Left cardiac atrium (tissue), 4 donors: ENCODE measurements around the gene ITGAD. TPM values are rescaled to one million over a fixed set of nuclear protein-coding genes. Genes with fewer than 3 reads are reported as not detected.

ENCODE experiments used
- ATAC-seq, 2 donors: fragments of 200-7000 bp; cut with Tn5 transposase; one replicate each; pipeline ENCODE4 v1.9.1; 2020; ENCODE audit warnings: mild to moderate bottlenecking in 2 of 2, moderate library complexity in 2 of 2
- DNase-seq: peaks from one replicate; pipeline ENCODE4 v3.0.0-alpha.2; 2020
- intact Hi-C, 2 donors: fragments of 100-400 bp; cut with DNase I; formaldehyde crosslinking; loops; one replicate each; pipeline versions ENCODE4 v1.14.1 to v1.15.1; 2022 to 2023
- total RNA-seq, 2 donors: library from RNA; stranded (reverse); fragmentation: NEBNext Ultra II Directional; extraction: Animal tissue kit (Norgen Biotek cat#: 25700); gene quantifications; one replicate each; pipeline ENCODE4 v1.2.1, GENCODE V29; 2021
- donor health status: DM: no; HTN: yes; CAD: no.
- donor health status: DM: no; HTN: yes; CAD: no; lungs with severe emphysema.
- donor health status: DM: yes; HTN: yes; CAD: no.
- donor health status: Dilated cardiomyopathy.

ITGAD gene
- total RNA-seq, 2 donors from 2014 or later, result 0.24 TPM; not detected in 1

DNA sequence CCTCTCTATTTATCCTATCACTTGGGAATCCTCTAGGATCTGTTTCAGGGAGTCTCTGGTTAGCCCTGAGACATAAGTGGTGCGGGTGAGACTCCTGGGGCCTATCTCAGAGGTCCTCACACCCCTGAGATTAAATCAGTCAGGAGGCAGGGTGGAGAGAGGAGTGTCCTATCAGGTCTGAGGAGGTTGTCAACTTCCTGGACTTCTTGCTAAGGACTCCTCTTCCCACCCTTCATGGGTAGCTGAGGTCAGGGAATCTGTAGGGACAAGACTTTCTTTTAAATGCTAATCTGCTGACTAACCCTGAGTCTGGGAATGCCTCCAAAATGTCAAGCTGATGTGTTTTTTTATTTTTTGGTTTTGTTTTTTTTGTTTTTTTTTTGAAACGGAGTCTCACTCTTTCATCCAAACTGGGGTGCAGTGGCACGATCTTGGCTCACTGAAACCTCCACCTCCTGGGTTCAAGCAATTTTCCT, 59.5 kb downstream of the ITGAD start:
- peak; percentile 49 to 75 for ATAC-seq
- DNase-seq, result no peak
- intact Hi-C loops, result loop anchor here in 1 of 2 donors (10.0 kb wide), 1 partner anchor 412 kb away; no protein-coding TSS in a partner anchor

GRCh38 chr16:31453255-31454204, 60.4 kb downstream of the ITGAD start:
- intact Hi-C loops, result loop anchor here in 1 of 2 donors (10.0 kb wide), 1 partner anchor 411 kb away; no protein-coding TSS in a partner anchor
- ATAC-seq (peak; percentile 17 to 27), DNase-seq (peak; percentile 62)

DNA sequence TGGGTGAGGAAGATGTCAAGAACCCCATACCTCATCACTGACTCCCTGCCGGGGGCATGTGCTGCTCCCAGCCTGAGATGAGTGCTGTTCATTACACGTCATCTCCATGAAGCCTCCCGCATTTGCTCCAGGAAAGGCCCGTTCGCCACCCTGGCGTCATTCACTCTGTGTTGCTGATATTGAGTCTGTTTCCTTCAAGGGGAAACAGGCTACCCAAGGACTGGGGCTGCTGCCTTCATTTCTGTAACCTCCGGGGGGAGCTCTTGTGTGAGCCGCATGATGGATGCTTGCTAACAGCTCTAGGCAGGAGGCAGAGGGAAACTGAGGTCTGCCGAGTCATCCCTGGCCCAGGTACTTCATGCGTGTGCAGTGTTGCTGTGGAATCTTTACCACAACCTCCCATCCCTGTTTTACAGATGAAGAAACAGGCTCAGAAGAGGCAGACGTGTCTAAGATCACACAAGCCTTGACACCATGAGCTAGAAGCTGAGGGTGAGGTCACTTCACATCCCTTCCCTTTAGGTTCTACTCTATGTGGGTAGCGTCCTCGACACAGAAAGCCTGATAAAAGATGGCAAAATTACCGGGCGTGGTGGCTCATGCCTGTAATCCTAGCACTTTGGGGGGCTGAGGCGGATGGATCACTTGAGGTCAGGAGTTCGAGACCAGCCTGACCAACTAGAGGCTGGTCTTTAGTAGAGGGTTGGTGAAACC, 62.6 kb downstream of the ITGAD start:
- ATAC-seq (no peak), DNase-seq (no peak)
- intact Hi-C loops, result loop anchor here in 1 of 2 donors (10.0 kb wide), 1 partner anchor 409 kb away; no protein-coding TSS in a partner anchor

DNA sequence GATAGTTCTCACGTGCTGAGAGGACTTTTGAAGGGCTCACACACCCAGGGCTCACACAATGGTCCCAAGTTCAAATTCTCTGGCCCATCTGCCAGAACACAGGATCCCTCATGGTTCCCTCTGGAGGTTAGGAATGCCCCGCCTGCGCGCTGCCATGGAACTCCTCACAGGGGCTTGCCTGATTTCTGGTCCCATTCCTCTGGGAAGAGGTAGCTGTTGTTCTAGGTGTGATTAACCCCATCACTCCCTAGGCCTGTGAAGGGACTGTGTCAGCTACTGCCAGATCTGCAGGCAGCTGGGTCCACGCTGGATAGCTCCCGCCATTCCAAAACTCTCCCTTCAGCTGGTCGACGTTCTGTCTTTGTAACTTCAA, 63.8 kb downstream of the ITGAD start:
- intact Hi-C loops, result loop anchor here in 1 of 2 donors (10.0 kb wide), 1 partner anchor 408 kb away; no protein-coding TSS in a partner anchor
- no peak for ATAC-seq
- no peak for DNase-seq

DNA sequence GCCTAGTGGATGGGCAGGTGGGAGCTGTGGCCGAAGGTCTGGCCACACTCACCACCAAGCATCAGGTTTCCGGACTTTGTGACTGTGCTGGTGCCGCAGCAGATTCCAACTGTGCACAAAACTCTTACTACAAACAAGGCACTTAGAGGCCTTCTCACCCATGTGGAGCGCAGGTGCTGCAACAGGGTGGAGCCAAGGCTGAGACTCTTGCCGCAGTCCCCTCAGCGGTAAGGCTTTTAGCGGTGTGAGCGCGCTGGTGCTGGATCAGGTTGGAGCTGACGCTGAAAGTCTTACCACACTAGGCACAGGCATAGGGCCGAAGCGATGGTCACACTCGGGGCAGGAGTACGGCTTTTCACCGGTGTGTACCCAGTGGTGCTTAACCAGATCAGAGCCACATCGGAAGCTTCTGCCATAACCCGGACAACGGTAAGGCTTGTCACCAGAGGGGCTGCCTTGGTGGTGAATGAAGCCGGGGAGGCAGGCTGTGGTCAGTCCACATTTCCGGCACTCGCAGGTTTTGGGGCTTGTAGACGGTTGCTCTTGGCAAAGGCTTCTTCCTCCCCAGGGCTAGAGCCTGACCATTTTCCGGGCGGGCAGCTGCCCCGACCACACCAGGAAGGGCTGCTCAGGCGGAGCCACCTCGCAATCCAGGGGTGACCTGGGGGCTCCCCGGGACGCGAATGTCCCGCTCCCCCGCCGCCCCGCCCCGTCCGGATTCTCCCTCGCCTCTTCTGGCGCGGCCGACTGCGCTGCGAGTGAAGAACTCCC, 65.1 kb downstream of the ITGAD start:
- ATAC-seq (peak; percentile 2 to 4), DNase-seq (peak; percentile 75)
- intact Hi-C loops, result loop anchor here in 1 of 2 donors (10.0 kb wide), 1 partner anchor 407 kb away; no protein-coding TSS in a partner anchor

DNA sequence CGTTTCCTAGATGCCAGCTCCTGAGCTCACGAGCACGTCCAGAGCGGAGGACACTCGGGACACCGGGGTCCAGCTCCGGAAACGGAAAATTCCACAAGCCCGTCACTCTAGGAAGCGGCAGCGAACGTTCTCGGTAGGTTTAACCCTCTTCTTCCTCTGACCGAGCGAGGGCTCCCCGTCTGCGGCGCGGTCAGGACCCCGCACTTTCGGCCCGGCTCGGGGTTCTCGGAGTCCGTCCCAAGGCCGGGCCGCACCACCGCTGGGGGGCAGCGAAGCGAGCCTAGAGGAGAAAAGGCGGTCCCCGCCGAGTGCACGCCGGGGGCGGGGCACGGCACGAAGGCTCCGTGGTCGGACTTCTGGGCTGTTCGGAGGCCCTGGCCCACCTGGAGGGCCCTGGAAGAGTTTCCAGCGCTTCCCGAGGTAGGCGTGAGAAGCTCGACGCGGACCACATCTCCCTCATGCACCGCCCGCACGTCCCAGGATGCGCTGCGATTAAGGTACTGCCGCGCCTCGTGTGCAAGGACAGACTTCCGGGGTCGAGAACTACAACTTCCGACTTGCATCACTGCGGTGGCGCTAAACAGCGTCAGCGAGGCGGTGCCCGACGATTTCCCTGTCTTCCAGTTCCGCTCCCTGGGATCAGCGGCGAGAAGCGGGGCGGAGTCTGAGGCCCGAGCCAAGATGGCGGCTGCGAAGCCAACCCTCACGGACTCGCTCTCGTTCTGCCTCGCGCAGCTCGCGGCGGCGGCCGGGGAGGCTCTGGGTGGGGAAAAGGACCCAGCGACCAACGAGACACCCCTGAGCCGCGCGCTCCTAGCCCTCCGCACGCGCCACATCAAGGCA, 65.9 kb downstream of the ITGAD start, which contains the start of gene ARMC5:
ARMC5 (plus strand) TSS at position 658 of the 843 bp plus-strand sequence; CDS start at position 682, 24 bp downstream.
- intact Hi-C loops, result loop anchor here in 1 of 2 donors (10.0 kb wide), 1 partner anchor 406 kb away; no protein-coding TSS in a partner anchor
- DNase-seq, result peak; percentile 98
- peak; percentile 91 for ATAC-seq

- peak; percentile 100 for DNase-seq
- peak; percentile 91 for ATAC-seq
- intact Hi-C loops, result loop anchor here in 1 of 2 donors (10.0 kb wide), 1 partner anchor 405 kb away; no protein-coding TSS in a partner anchor
These were observed 66.8 kb downstream of the ITGAD start for GRCh38 chr16:31459687-31460581.

GRCh38 chr16:31460582-31461002, 67.5 kb downstream of the ITGAD start:
- intact Hi-C loops, result no loop called here
- no peak for ATAC-seq
- no peak for DNase-seq

DNA sequence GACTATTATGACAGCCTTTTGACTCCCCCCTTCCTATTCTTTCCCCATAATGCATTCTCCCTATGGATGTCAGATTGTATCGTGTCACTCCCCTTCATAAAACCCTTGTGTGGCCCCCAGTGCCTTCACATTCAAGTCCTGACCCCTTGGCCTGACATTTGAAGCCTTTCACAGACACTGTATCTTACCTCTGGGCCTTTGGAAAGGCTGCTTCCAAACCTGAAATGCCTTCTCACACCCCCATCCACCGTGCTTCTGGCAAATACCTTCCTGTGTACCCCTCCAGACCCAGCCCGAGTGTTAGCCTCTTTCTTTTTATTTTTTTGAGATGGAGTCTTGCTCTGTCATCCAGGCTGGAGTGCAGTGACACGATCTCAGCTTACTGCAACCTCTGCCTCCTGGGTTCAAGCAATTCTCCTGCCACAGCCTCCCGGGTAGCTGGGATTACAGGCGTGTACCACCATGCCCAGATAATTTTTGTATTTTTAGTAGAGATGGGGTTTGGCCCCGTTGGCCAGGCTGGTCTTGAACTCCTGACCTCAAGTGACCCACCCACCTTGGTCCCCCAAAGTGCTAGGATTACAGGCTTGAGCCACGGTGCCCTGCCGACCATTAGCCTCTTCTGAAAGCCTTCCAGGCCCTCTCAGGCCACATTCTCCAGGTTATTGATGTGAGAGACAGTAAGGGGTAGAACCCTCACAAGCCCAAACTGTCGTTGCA, 68.2 kb downstream of the ITGAD start:
- no peak for ATAC-seq
- intact Hi-C loops, result no loop called here

DNA sequence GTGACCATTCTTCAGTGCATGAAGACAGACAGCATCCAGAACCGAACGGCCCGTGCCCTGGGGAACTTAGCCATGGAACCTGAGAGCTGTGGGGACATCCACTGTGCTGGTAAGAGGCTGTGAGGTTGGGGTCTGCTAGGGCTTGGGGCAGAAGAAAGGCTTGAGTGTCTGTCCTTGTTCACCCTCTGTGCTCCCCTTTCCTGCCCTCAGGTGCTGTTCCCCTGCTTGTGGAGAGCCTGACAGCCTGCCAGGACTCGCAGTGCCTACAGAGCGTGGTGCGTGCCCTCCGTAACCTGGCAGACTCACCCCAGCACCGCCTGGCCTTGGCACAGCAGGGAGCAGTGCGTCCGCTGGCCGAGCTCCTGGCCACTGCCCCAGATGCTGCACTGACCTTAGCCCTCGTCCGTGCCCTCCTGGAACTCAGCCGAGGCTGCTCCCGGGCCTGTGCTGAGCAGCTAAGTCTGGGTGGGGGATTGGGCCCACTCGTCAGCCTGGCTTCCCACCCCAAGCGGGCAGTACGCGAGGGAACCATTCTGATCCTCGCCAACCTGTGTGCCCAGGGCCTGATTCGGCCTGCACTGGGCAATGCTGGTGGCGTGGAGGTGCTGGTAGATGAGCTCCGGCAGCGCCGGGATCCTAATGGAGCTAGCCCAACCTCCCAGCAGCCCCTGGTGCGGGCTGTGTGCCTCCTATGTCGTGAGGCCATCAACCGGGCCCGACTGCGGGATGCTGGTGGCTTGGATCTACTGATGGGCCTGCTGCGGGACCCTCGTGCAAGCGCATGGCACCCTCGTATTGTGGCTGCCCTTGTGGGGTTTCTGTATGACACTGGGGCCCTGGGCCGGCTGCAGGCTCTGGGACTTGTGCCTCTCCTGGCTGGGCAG, 69.0 kb downstream of the ITGAD start:
- ATAC-seq (no peak), DNase-seq (no peak)
- intact Hi-C loops, result no loop called here

More for the DNA sequence above, 68.2 kb downstream of the ITGAD start:
- DNase-seq, result no peak

DNA sequence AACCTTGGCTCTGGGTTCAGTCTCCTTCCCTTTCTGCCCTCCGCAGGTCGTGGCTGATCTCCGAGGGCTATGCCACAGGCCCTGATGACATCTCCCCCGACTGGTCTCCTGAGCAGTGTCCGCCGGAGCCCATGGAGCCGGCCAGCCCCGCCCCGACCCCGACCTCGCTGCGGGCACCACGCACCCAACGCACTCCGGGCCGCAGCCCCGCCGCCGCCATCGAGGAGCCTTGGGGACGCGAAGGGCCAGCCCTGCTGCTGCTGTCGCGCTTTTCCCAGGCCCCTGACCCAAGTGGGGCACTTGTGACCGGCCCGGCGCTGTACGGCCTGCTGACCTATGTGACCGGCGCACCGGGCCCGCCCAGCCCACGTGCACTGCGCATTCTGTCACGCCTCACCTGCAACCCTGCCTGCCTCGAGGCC, 71.2 kb downstream of the ITGAD start:
- intact Hi-C loops, result no loop called here
- ATAC-seq (no peak), DNase-seq (no peak)

DNA sequence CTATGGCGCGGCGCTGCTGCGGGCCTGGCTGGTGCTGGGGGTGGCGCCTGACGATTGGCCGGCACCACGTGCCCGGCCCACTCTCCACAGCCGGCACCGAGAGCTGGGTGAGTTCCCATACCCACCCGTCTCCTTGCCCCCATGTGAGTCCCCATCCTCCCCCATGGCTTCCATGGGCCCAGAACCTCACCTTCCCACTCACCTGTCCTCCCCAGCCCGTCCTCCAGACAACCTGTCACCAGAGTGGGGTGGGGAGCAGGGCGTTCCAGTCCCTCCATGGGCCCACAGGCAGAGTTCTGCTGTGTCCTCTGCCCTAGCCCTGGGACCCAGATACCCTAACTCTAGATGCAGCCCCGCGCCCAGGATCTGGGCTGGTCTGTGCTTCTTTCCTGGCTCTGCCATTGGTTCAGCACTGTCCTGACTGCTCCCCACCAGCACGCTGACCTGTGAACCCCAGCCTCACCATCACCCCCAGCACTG, 71.7 kb downstream of the ITGAD start:
- ATAC-seq (no peak), DNase-seq (no peak)
- intact Hi-C loops, result no loop called here

DNA sequence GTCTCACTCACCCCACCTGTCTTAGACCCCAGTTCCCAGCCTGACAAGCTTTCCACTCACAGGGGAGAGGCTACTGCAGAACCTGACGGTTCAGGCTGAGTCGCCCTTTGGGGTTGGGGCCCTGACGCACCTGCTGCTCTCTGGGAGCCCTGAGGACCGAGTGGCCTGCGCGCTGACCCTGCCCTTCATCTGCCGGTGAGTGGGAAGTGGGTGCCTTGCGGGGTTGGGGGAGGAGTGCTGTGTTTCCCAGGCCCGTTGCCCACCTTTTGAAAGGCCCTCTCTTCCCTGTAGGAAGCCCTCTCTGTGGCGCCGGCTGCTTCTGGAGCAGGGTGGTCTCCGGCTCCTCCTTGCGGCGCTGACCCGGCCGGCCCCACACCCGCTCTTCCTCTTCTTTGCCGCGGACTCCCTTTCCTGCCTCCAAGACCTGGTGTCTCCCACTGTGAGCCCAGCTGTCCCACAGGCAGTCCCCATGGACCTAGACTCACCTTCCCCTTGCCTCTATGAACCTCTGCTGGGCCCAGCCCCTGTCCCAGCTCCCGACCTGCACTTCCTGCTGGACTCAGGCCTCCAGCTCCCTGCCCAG, 72.7 kb downstream of the ITGAD start:
- DNase-seq, result no peak
- intact Hi-C loops, result no loop called here
- no peak for ATAC-seq

DNA sequence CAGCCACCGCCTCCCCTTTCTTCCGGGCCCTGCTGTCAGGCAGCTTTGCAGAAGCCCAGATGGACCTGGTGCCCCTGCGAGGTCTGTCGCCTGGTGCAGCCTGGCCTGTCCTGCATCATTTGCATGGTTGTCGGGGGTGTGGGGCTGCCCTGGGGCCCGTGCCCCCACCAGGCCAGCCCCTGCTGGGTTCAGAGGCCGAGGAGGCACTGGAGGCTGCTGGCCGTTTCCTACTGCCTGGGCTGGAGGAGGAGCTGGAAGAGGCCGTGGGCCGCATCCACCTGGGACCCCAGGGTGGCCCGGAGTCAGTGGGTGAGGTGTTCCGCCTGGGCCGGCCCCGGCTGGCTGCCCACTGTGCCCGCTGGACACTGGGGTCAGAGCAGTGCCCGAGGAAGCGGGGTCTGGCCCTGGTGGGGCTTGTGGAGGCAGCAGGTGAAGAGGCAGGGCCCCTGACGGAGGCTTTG, 73.3 kb downstream of the ITGAD start:
- DNase-seq, result no peak
- no peak for ATAC-seq
- intact Hi-C loops, result no loop called here
